GM12801 (cell line): ENCODE results near the gene GNG8.

ENCODE experiments used
- TF ChIP-seq, protein P1 (sequence below): IDR thresholded peaks from one replicate; pipeline ENCODE4 v1.5.1; 2011; ENCODE audit warnings: control low read depth; ENCODE audit not compliant: insufficient read length; ENCODE audit errors: extremely low read depth

GNG8 gene

DNA sequence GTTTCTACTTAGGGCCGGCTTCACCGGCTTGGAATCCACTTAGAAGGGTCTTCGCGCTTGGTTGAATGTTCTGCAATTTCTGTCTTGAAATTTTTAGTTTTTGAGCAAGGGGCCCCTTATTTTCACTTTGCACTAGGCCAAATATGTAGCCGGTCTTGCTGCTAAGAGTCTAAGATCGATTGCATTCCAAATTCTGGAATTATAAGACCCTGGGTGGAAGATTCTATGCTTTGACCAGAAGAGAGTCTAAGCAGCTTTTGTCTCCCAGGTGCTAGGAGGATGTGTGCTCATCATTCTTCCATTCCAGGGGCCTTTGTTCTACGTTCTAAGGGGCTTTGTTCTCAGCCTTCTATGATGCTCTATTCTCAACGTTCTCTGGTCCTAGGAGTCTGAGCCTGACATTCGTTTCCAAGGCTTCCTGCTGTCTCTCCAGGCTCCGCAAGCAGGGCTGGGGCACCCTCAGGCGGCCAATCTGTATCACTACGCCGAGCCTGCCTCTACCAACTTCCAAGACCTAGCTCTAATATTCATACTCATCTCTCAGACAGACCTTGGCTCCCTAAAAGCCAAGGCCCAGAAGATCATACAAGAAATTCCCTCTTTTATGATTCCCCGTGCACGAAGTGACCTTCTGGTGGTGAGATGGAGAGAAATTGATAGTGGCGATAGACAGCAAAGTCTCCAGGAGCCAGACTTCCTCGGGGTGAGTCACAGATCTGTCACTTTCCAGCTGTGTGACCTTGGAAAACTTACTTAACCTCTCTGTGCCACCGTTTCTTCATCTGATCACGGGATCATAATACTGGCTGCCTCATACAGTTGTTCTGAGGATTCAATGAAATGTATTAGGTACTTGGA, 26.0 kb upstream of the GNG8 start:
- TF ChIP-seq, protein P1, sequence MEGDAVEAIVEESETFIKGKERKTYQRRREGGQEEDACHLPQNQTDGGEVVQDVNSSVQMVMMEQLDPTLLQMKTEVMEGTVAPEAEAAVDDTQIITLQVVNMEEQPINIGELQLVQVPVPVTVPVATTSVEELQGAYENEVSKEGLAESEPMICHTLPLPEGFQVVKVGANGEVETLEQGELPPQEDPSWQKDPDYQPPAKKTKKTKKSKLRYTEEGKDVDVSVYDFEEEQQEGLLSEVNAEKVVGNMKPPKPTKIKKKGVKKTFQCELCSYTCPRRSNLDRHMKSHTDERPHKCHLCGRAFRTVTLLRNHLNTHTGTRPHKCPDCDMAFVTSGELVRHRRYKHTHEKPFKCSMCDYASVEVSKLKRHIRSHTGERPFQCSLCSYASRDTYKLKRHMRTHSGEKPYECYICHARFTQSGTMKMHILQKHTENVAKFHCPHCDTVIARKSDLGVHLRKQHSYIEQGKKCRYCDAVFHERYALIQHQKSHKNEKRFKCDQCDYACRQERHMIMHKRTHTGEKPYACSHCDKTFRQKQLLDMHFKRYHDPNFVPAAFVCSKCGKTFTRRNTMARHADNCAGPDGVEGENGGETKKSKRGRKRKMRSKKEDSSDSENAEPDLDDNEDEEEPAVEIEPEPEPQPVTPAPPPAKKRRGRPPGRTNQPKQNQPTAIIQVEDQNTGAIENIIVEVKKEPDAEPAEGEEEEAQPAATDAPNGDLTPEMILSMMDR: no peak

DNA sequence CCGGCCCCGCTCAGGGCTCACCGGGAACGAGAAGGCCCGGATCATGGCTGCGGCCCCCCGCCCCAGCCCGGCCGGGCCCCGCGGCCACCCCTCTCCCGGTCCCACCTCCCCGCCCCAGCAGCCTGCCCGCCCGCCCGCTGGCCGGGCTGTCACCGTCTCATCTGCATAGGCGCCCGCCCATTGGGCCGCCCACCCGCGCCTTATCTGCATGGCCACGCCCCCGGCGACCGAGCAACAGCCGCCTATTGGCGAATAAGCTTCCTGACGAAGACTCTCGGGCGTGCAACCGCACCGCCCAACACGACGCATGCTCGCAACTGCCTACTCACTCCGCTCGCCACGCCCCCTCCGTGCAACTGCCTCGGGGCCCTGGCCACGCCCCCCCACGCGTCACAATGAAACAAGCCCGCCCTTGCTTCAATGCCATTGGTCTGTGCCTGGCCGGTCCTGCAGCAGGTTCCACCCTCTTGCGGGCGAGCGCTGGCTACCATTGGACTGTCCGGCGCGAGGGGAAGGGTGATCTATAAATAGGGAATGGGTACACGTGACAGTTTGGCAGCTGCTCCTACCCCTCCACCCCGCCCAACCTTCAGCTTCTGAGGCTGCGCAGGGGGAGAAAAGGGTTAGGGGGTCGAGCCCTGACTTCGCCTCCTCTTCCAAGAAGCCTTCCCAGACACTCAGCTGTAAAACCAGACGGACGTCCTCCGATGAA, 25.2 kb upstream of the GNG8 start, which contains the start of gene DACT3:
Gene DACT3 (minus strand): TSS at position 163 of the 712 bp plus-strand sequence. CDS start 118 bp downstream, at position 45.
- TF ChIP-seq, protein P1: no peak

DNA sequence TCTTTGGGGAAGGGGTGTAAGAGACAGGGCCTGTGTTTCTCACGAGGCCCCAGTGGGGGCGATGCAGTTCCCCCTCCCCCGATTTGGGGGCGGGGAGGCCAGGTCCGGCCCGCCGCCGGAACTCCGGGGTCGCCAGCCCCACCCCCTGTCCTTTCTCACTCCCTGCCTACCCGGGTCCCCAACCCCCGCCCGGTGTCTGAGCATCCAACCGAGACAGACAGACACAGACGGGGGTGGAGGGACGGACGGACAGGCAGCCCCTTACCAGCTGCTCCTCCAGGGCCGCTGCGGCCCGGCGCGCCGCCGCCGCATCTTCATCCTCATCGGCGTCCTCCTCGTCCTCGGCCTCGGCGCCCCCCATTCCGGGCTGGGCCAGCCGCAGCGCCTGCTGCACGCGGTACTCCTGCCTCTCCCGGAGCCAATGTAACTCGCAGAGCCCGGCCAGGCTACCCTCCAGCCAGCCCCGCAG, 24.6 kb upstream of the GNG8 start:
- TF ChIP-seq, protein P1: no peak

DNA sequence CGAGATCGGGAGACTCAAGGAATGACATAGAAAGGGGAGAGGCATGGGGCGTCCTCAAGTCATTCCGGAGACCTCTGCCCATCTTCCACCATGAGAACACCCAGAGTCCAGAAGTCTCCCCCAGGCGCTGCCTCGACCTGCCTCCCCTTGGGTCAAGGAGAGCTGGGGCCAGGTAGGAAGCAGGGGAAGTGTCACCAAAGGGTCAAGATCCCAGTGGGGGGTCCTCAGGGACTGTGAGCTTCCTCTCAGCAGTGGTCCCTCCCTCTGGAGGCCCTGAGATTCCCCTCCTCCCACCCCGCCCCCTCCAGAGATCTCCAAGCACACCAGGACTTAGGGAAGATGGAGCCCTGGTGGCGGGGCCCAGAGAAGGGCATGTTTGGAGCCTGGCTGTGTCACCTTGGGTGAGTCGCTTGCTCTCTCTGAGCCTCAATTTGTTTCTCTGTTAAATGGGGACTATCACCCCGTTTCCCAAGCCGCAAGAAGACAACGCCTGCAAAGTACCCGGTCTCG, 24.1 kb upstream of the GNG8 start:
- TF ChIP-seq, protein P1: no peak

DNA sequence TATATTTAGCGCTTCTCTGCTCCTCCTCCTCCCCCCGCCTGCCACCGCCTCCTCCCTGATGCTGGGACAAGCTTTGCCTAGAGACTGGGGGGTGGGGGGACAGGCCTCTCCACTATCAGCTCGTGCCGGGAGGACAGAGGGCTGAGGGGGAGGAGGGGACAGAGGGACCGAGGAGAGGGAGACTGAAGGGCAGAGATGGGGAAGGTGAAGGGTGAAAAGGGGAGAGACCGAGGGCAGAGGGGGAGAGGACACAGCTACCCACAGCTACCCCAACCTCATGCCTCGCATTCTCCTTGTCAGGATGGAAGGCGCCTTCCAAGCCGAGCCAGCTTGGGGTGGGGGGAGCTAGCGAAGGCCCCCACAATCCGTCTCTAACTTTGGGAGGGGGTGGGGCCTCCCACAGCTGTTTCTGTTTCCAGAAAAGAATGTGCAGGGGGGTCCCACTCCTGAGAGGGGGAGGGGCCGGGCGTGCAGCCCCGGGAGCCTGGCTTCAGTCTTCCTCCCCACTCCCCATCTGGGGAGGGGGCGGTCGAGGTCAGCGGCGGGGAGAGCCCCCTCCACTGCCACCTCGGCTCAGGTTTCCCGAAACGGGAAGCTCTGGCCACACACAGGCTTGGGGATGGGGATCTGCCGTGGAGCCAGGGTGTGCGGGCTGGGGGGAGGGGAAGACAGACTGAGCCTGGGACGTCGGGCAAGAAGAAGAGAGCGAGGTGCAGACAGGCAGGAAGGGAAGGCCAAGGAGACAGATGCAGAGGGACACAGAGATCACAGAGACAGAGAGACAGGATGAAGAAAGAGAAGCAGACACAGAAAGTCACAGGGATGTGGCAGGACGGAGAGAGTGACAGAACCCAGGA, 23.4 kb upstream of the GNG8 start:
- TF ChIP-seq, protein P1: no peak

DNA sequence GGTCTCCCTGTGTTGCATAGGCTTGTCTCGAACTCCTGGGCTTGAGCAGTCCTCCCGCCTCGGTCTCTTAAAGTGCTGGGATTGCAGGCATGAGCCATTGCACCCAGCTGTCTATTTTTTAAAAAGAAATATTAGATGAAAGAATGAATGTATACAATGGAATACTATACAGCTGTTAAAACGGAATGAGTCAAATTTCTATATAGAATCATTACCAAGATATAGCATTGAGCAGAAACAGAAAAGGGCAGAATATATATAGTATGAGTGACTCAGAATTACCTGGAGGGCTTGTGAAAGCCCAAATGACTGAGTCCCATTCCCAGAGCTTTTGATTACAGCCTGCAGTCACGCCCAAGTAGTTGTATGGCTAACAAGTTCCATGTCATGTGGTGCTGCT, 20.5 kb upstream of the GNG8 start:
- TF ChIP-seq, protein P1: no peak
